Measurements from ENCODE around the gene SRRM4. TPM values are rescaled to one million over a fixed set of nuclear protein-coding genes. Genes with fewer than 3 reads are reported as not detected.

SRRM4 gene
- total RNA-seq, 4 donors from 2014 or later = not detected

GRCh38 chr12:119052001-119052400 is 70.7 kb downstream of the SRRM4 start:
- Histone ChIP-seq H3K4me1 (no peaks in the 10 kb centered on the region), H3K4me3 (no peak overlapping the region), H3K27ac (no peak overlapping the region), H3K36me3 (no peaks in the 10 kb centered on the region), H3K9me3 (no peaks in the 10 kb centered on the region), H3K27me3 (no peaks in the 10 kb centered on the region)
- 76% methylated on average over 5 of the region's 5 CpGs for WGBS
- no peak for DNase-seq (ENCODE audit: low spot score in 2 of 2)
- TF ChIP-seq POLR2AphosphoS5 (IDR thresholded peaks at IDR 0.05) (no peak), POLR2A (IDR thresholded peaks at IDR 0.05) (no peak), CTCF (IDR thresholded peaks at IDR 0.05) (no peak), EP300 (IDR thresholded peaks at IDR 0.05) (no peak)

GRCh38 chr12:119055977-119056376 is 74.6 kb downstream of the SRRM4 start:
- H3K27me3 ChIP-seq = no peaks in the 10 kb centered on the region
- H3K4me1 ChIP-seq = no peaks in the 10 kb centered on the region
- DNase-seq (ENCODE audit: low spot score in 2 of 2) = no peak
- WGBS = 46% methylated on average over 3 of the region's 3 CpGs
- no peaks in the 10 kb centered on the region for H3K36me3 ChIP-seq
- H3K4me3 ChIP-seq = no peak overlapping the region
- no peak overlapping the region for H3K27ac ChIP-seq
- H3K9me3 ChIP-seq = no peaks in the 10 kb centered on the region
- TF ChIP-seq EP300 (IDR thresholded peaks at IDR 0.05) = no peak
- TF ChIP-seq POLR2AphosphoS5 (IDR thresholded peaks at IDR 0.05) = no peak
- no peak for TF ChIP-seq CTCF (IDR thresholded peaks at IDR 0.05)
- TF ChIP-seq POLR2A (IDR thresholded peaks at IDR 0.05) = no peak

GRCh38 chr12:119060847-119061796 is 79.8 kb downstream of the SRRM4 start:
- H3K9me3 ChIP-seq = no peaks in the 10 kb centered on the region
- no peak overlapping the region for H3K27ac ChIP-seq
- no peak overlapping the region for H3K4me3 ChIP-seq
- H3K4me1 ChIP-seq = no peaks in the 10 kb centered on the region
- no peak for DNase-seq (ENCODE audit: low spot score in 2 of 2)
- H3K27me3 ChIP-seq = no peaks in the 10 kb centered on the region
- 34% methylated on average over 16 of the region's 16 CpGs for WGBS
- TF ChIP-seq CTCF (IDR thresholded peaks at IDR 0.05) (no peak), EP300 (IDR thresholded peaks at IDR 0.05) (no peak)
- H3K36me3 ChIP-seq = no peaks in the 10 kb centered on the region

GRCh38 chr12:119068129-119068856 is 87.0 kb downstream of the SRRM4 start:
- H3K27me3 ChIP-seq = peaks cover 7% of the 10 kb centered on the region
- H3K4me1 ChIP-seq = no peaks in the 10 kb centered on the region
- no peak overlapping the region for H3K4me3 ChIP-seq
- TF ChIP-seq EP300 (IDR thresholded peaks at IDR 0.05) = no peak
- TF ChIP-seq POLR2AphosphoS5 (IDR thresholded peaks at IDR 0.05) = no peak
- no peak for TF ChIP-seq POLR2A (IDR thresholded peaks at IDR 0.05)
- no peak for TF ChIP-seq CTCF (IDR thresholded peaks at IDR 0.05)
- WGBS = 50% methylated on average over 9 of the region's 9 CpGs
- no peak overlapping the region for H3K27ac ChIP-seq
- DNase-seq (ENCODE audit: low spot score in 2 of 2) = no peak
- H3K36me3 ChIP-seq = no peaks in the 10 kb centered on the region
- no peaks in the 10 kb centered on the region for H3K9me3 ChIP-seq

GRCh38 chr12:119069147-119069642 is 87.9 kb downstream of the SRRM4 start:
- H3K27ac ChIP-seq = no peak overlapping the region

More at GRCh38 chr12:119069147-119069642, 87.9 kb downstream of the SRRM4 start:
- H3K36me3 ChIP-seq = no peaks in the 10 kb centered on the region
- H3K4me1 ChIP-seq = no peaks in the 10 kb centered on the region
- 55% methylated on average over 8 of the region's 8 CpGs for WGBS
- H3K27me3 ChIP-seq = peaks cover 7% of the 10 kb centered on the region
- no peak overlapping the region for H3K4me3 ChIP-seq
- H3K9me3 ChIP-seq = no peaks in the 10 kb centered on the region
- no peak for DNase-seq (ENCODE audit: low spot score in 2 of 2)
- no peak for TF ChIP-seq EP300 (IDR thresholded peaks at IDR 0.05)
- no peak for TF ChIP-seq CTCF (IDR thresholded peaks at IDR 0.05)
- TF ChIP-seq POLR2A (IDR thresholded peaks at IDR 0.05) = no peak
- TF ChIP-seq POLR2AphosphoS5 (IDR thresholded peaks at IDR 0.05) = no peak
